Stimulated activated CD4-positive, alpha-beta T cell treated with anti-CD3 and anti-CD28 coated beads, Interleukin-12 subunit alpha, Interleukin-12 subunit beta, amount 100 ng/mL, for 24 hours (primary cell): Measurements from ENCODE around the gene SFTA2.
"Not testable (repeated sequence)": the region's sequence is repeated elsewhere in the genome, so short reads cannot be mapped to it uniquely, and the experiment has no call there.

ENCODE experiments used
- DNase-seq, 2 experiments: peaks; one replicate each; pipeline ENCODE4 v3.0.0-alpha.2; 2020; ENCODE audit warnings: low read depth in 2 of 2

Gene SFTA2

DNA sequence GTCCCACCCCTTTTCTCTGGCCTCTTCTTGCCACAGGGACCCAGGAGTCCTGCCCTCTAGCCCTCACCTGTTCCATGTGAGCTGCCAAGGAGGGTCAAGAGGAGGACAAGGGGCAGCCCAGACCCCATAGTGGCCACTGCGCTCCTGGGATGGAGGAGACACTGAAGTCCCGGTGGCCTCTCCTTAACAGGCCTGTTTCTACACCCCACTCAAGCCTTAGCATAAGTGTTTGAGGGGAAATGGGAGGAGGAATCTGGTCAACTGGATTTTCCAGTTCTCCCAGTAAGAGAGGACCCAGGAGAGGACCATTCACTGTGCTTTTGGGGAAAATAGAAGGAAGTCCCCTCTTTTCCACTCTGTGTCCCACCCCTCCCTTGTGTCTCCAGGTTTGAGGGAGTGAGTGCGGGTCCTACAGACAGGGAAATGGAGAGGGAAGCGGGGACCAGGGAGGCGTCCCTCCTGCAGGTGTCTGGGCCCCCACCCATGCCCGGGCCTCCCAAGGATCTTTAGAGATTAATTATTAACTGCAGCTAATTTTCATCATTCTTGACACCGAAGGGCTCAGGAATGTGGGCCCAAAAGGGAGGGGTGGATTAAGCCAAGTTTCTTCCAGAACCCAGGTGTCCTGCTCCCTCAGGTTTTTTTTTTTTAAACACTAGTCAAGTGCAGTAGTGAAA lies at the start of gene SFTA2:
Gene SFTA2 (minus strand): TSS at position 202 of the 677 bp plus-strand sequence. CDS start 74 bp downstream, at position 128.
- no peak for DNase-seq

DNA sequence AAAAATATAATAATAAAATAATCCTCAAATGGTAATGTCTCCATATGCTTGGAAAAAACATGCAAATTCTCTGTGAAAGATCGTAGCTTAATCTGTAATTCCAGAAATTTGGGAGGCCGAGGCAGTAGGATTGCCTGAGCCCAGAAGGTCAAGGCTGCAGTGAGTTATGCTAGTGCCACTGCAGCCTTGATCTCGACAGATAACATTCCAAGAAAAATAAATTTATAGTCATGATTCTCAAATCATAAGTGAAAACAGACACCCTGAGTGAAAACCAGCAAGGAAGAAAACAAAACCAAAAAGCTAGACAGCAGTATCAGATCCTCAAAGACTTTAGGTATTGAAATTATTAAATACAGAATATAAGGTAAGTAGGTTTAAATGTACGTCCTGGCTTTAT lies 47.7 kb upstream of the SFTA2 start:
- no peak for DNase-seq

DNA sequence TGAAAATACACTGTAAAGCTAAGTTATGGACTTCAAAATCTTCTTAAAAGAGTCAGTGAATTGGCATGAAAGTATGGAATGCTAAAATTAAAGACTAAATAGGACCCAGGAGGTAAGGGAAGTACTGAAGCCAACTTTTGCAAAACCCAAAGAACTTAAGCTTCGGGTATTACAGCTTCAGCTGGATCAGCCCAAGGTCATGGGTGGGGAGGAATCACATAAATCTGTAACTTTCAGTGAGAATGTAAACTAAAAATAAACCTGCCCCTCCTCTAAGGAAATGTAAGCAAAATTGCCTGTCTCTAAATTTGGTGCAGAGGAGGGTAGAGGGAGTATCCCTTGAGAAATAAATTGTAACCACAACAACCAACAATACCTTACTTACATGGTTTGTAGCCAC lies 47.2 kb upstream of the SFTA2 start:
- no peak for DNase-seq

DNA sequence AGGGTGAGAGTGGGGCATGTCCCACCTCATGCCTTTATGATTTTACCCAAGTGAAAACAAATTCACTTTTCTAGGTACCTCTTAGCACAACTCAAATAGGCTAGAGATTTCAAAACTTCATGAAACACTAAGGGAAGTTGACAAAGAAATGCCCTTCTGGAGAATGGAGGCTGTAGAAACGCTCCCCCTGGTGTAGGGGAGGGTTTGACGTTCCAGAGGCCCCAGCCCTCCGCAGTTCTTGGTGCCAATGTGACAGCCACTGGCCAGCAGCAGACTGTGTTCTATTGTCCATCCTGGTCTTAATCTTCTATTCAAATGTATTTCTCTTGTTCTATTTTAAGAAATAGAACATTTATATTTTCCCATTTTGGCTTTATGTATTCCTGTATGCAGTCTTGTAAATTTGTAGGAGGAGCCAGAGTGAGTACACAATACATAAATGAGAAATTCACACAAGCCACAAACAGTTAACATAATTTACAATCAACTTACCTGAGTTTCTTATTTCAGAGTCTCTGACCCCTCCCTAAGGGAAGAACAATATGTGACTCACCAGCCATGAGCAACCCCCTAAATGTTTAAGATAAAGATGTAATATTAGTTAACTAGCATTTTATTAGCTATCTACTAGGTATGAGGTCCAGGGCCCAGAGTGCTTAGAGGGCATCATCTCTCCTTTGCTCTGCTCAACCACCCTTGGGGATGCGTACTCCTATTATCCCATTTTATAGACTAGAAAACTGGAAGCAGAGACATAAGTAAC lies 42.7 kb upstream of the SFTA2 start:
- DNase-seq, result no peak

DNA sequence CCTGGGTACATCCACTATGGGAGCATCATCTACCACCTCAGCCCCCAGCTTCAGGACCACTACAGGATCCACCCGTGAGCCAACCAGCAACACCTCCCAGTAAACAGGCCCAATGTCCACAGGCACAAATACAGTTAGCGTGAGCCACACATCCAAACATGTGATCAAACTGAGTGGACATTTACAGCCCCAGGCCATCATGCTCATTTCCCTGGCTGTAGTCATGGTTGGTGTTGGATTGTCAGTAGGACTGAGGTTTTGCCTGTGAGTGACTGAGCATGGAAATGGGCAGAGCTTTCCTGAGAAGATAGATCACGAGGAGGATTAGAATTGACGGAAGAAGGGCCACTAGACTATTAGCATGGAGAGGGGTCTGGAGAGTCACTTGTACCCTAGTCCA lies 40.8 kb upstream of the SFTA2 start:
- no peak for DNase-seq

DNA sequence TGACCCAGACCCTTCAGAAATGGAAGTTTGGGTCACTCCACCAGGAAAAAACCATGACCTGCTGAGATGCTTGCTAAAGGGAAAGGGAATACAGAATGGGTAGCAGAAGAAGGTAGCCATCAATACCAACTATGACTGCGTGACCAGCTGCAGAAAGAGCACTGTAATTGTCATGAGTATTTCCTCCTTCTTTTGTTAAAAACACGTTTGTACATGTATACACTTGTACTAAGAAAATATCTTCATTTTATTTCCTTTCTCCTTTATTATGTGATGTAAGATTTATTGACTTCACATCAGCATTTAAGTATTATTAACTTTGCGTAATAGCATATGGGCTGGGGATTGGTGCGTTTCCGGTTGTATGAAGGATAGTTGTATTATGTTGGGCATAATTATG lies 39.0 kb upstream of the SFTA2 start:
- no peak for DNase-seq

DNA sequence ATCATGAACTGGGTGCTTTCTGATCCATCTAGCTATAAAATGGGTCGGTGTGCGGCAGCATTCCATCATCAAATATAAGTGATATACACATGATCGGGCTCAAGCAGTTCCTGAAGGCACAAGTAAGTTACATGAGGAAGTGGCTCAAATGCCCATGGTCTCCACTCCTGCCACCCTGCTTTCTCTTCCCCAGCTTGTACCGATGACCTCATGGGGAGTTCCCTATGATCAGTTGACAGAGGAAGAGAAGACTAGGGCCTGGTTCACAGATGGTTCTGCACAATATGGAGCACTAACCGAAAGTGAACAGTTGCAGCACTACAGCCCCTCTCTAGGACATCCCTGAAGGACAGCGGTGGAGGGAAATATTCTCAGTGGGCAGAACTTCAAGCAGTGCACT lies 37.2 kb upstream of the SFTA2 start:
- not testable (repeated sequence) for DNase-seq

DNA sequence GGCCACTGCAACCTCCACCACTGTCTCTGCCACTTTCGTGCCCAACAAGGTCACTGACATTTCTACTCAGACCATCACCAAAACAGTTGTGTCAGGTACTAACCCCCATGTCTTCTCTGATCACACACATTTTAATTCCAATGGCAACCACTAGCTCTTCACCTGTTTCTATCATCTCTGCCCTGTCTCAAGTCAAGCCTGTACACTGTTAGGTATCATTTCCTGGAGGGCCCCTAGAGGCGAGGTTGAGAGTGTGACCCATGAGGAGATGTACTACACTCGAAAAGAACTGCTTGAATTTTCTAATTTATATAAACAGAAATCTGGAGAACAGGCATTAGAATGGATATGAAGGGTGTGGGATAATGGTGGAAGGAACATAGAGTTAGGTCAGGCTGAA lies 34.2 kb upstream of the SFTA2 start:
- DNase-seq, result no peak

DNA sequence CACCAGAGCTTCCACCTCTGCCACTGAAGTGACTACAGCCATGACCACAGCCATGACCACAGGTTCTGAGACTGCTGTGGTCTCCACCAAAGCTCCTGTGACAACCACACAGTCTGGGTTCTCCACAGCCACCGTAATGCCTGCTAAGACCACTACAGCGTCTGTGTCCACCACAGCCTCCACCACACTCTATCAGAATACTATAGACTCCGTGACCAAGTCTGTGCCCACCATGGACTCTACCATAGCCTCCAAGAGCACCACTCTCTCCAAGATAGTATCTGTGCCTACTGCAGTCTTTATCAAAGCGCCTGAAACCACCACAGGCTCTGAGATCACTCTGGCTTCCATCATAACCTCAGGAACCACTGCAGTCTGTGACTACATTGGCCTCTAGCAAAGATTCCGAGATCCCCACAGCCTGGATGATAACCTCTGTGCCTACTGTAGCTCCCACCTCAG lies 33.2 kb upstream of the SFTA2 start:
- no peak for DNase-seq

DNA sequence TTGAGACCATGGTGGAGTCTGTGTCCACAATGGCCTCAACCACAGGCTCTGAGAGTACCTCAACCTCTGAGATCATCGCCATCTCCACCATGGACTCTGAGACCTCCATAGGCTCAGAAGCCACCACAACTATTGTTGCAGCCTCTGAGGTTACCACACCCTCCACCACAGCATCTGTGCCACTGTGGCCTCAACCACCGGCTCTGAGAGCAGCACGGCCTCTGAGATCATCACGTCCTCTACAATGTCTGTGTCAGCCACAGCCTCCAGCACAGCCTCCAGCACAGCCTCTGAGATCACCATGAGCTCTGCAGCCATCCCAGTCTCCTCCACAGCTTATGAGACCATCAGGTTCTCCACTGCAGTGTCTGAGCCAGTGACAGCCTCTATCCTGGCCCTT lies 32.1 kb upstream of the SFTA2 start:
- DNase-seq, result no peak

DNA sequence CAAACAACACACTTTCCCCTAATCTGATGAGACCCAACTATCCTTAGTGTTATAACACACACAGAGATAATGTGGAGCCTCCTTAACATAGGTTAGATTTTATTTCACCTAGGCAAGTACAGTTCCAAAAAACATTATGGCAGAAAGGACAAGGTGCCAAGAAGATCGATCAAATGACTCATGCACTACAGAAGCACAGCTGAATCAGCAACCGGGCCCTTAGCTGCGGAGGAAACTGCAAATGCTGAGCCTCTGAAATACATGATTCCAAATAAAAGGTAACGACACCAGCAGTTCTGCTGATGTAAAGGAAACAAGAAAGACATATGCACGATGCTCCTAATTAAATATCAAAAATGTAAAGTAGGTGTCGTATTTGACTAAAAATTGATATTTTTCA lies 31.7 kb upstream of the SFTA2 start:
- no peak for DNase-seq

DNA sequence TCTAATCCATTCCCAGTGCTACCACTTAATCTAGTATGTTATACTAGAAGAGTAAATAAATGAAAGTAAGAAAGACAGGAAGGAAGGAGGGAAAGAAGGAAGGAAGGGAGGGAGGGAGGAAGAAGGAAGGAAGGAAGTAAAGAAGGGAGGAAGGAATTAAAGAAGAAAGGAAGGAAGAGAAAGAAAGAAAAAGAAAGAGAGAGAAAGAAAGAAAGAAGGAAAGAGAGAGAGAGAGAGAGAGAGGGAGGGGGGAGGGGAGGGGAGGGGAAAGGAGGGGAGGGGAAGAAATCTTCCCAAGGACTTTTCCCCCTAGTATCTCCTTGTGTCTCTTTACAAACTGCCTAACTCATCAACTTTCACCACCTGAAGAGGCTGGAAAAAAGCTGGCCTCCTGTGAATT lies 30.7 kb upstream of the SFTA2 start:
- no peak for DNase-seq

DNA sequence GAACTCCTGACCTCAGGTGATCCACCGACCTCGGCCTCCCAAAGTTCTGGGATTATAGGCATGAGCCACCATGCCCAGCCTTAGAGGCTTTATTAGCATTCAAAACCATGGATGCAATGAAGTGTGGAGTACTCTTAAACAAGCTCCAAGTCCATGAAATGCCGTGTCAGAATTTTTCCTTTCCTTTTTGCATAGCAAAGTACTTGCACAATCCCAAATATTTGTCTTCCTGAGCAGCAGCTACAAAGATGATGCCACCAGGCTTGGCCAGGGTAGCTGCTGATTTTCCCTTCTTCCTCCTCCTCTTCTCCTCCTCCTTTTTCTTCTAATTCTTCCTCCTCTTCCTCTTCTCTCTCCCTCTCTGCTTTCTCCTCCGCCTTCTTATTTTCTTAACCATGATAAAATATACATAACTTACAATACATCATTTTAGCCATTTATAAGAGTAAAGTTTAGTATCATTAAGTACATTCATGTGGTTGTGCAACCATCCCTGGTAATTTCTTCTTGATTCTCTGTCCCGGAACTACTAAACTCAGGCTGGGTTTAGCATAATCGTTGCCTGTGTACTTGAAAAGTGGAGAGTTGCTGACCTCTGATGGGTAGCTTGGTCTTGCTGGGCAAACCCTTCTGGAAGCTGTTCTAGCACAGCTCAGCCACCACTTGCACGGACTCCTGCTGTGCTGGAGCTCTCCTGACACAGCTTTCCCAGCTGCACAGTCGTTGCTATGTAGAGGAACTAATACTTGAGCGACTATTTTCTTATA lies 29.1 kb upstream of the SFTA2 start:
- DNase-seq, result no peak

DNA sequence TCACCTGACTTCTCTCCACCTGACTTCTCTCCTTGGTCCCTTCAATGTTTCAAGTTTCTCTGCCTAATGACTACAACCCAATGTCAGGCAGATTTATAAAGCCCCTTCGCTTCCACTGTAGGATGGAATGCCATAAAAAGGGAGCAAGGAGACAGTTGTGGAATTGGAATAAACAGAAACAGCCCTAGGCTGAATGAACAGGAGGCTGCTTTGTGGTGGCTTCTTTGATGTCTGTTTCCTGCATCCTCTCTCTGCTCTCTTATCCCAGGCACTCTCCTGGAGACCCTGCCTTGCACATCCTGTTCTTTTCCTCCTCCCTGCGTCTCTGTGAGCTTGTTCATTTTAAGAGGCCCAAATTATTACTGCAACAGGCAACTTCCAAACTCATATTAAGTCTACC lies 25.7 kb upstream of the SFTA2 start:
- DNase-seq, result no peak

DNA sequence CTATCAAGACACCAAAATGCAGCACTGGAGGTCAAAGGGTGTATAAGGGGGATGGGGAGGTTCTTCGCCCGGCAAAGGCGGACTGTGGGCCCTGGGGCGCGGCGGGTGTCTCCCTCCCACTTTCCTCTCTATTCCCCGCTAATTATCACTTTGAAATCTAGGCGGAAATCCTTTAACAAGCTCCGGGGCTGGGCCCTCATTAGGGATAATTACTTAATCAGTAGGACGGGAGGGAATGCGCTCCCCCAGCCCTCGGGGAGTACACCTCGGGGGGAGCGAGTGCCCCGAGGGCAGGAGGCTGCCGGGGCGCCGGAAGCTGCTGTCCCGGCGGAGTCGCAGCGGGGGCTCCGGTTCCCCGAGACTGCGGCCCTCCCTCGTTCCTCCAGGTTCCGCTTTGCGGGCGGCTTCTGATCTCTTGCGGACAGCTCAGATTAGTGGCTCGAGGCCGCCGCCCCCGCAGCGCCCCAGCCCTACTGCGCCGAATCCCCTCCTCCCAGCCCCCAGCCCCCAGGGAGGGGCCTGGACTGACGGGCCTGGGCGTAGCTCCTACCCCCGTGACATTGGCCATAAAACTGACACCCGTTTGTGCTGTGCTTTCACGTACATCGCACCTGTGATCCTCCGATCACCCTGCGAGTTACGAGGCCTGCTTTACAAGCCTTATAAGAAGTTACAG lies 23.5 kb upstream of the SFTA2 start:
- peak; percentile 66 to 78 for DNase-seq

DNA sequence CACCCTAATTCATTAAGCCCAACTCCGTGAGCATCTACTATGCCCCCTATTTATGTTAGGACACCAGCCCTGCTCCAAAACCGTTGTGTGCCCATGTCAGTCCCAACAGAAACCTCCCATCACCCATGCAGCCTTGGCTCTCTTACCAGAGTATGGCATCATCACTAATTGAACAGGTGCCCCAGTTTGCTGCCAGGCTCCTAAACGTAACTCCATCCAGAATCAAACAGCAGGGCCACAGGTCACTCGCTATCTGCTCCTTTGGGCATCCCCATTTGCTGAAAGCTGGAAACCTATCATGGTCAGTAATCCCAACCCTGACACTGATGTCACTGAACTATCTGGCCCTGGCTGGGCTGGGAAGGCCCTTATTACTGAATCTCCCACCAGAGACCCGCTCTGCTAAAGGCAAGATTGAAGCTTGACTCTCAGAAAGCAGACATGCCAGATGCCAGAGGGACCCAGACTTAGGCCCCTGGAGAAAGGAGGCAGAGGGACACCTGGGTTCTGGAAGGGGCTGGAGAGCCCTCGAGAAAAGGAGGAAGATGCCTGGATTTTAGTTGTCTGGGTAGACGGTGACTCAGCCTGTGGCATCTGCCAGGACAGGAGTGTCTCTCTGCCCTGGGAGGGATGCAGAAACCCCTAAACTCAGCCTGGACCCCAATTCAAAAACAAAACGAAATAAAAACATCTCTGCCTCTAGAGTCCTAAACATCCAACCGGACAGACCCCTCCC lies 22.8 kb upstream of the SFTA2 start:
- DNase-seq, result no peak

DNA sequence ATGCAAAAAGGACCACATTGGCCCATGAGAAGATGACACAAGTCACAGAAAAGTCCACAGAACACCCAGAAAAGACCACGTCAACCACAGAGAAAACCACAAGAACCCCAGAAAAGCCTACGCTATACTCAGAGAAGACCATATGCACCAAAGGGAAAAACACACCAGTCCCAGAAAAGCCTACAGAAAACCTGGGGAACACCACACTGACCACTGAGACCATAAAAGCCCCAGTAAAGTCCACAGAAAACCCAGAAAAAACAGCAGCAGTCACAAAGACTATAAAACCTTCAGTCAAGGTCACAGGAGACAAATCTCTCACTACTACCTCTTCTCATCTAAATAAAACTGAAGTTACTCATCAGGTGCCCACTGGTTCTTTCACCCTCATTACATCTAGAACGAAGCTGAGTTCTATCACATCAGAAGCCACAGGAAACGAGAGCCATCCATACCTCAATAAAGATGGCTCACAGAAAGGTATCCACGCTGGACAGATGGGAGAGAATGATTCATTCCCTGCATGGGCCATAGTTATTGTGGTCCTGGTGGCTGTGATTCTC lies 20.0 kb upstream of the SFTA2 start:
- DNase-seq, result no peak

DNA sequence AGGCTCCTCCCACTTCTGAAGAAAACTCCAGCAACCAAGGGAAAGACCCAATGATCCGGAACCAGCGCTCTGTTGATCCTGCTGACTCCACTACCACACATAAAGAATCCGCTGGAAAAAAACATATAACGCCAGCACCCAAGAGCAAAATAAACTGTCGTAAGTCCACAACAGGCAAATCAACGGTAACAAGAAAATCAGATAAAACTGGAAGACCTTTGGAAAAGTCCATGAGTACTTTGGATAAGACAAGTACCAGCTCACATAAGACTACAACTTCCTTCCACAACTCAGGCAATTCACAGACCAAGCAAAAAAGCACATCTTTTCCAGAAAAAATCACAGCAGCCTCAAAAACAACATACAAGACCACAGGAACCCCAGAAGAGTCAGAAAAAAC lies 16.8 kb upstream of the SFTA2 start:
- no peak for DNase-seq

DNA sequence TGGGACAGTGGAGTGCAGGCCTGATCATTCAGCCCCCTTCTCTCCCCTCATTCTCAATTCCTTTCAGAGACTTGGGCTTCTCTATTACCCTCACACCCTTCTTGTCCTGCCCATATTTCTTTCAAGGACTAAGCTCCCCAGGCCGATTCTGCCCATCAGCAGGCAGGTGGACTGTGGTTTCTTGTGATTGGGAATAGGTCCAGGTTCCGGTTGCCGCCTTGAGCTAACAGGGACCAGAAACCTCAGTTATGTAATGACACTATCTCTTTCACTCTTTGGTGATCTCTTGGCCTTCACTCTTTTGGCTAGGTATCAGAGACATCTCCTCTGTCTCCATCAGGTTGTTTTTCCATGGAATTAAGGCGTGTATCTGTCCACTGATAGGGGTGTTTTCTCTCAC lies 15.3 kb upstream of the SFTA2 start:
- no peak for DNase-seq

DNA sequence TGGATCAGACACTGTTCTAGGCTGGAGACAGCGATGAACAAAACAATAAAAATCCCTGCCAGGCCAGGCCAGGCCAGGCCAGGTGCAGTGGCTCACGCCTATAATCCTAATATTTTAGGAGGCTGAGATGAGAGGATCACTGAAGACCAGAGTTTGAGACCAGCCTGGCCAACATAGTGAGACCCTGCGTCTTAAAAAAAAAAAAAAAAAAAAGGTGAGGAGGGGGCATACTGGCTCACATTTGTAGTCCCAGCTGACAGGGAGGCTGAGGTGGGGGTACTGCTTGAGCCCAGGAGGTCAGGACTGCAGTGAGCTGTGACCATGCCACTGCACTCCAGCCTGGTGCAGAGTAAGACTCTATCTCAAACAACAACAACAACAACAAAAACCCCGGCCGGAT lies 13.3 kb upstream of the SFTA2 start:
- DNase-seq, result no peak

DNA sequence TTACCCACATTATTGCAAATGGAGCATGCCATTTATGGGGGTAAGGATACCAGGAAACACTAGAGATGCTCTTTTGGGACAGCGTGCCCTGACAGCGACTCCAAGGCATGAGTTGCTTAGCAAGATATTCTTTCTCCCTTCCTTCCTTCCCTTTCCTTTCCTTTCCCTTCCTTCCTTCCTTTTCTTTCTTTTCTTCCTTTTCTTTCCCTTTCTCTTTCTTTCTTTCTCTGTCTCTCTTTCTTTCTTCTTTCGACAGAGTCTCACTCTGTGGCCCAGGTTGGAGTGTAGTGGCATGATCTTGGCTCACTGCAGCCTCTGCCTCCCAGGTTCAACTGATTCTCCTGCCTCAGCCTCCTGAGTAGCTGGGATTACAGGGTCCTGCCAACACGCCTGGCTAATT lies 12.1 kb upstream of the SFTA2 start:
- DNase-seq, result no peak
